Pons (tissue), 1 donor: Measurements from ENCODE around the gene SLC25A39.
"Not testable (repeated sequence)": the region's sequence is repeated elsewhere in the genome, so short reads cannot be mapped to it uniquely, and the experiment has no call there.

Source experiments
- DNase-seq: peaks from one replicate; pipeline ENCODE4 v3.0.0-alpha.2; 2016; ENCODE audit warnings: low spot score

The SLC25A39 gene

DNA sequence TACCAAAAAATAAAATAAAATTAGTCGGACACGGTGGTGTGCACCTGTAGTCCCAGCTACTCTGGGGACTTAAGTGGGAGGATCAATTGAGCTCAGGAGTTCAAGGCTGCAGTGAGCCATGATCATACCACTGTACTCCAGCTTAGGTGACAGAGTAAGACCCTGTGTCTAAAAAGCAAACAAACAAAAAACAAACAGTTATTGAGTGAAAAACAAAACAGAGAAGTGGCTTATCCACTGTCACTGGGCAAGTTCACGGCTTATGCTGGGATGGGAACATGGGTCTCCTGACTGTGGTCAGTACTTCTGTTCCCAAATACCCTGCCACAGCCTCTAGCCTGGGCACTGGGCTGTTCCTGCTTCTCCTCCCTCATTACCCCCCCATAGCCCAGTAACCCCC is 10.9 kb upstream of the SLC25A39 start:
- DNase-seq = no peak

DNA sequence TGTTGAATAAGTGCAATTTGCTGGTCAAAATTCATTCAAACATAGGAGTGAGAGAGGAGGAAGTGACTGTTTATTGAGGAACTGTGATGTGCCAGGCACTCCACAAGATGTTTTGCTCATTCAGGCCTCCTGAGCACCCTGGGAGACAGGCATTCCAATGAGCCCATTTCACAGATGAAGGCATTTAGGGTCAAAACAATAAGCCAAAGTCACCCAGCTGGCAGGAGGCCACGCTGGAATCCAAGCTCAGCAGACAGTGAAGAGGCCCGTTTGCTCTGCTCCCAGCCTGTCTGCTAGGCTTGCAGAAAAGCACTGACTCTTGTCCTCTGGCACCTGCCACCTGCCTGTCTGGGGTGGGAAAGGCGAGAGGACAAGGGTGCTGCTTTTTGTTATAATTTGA is 10.1 kb upstream of the SLC25A39 start:
- DNase-seq = no peak

DNA sequence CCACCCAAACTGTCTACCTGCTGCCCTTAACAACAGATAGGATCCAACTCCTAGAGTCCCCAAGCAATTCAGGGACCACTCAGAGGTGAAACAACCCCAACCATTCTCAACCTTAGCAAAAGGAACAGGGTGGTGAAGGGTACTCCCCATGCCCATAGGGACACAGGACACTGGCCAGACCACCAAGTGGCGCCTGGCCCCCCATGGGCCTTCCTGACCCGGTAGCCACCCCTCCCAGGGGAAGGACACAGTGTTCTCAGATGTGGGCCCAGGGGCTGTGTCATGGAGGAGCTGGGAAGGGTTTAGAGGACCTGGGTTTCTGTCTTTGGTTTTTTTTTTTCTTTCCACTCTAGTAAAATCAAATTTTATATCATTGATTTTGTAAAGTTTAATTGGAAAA is 9.7 kb upstream of the SLC25A39 start:
- DNase-seq = no peak

DNA sequence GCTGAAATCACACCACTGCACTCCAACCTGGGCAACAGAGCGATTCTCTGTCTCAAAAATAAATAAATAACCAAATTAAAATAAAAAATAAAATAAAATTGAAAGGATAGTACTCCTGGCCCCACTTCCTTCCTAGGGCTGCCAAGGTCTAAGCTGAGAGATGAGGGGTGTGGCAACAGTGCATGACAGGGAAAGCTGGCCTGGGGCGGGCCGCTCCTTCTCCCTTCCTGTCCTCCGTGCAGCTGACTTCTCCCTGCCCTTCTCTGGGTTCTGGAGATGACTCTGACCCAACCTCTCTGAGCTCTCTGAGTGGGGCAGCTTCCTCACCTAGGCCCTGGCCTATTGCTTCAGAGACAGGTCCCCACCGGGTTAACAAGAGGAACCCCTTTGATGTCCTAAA is 8.7 kb upstream of the SLC25A39 start:
- DNase-seq = no peak

DNA sequence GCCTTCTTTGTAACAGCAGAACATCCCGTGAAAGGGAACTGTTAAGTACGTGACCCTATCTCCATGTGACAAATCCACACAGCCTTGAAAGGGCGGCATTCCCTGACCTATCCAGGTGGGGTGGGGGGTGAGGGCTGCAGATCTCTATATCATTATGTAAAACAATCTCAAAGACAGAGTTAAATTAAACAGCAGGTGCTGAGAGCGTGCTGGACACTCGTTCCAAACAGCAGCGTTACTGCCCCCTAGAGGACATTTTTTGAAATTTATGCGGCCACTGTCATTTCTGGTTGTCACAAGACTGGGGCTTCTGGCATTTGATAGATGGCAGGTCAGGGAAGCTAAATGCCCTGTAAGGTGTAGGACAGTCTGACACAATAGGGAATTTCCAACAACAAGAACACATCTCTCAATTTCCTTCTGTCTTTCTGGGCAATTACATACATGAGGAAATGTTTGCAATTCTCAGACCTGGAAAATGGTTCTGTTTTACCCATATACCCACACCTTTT is 6.7 kb upstream of the SLC25A39 start:
- peak; percentile 88 for DNase-seq

DNA sequence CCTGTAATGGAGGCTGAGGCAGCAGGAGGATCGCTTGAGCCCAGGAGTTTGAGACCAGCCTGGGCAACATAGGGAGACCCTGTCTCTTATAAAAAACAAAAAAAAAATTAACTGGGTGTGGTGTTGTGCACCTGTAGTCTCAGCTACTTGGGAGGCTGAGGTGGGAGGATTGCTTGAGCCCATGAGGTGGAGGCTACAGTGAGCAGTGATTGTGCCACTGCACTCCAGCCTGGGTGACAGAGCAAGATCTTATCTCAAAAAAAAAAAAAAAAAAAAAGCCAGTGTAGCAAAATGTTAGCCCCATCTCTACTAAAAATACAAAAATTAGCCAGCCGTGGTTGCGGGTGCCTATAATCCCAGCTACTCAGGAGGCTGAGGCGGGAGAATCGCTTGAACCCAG is 5.6 kb upstream of the SLC25A39 start:
- DNase-seq = not testable (repeated sequence)

DNA sequence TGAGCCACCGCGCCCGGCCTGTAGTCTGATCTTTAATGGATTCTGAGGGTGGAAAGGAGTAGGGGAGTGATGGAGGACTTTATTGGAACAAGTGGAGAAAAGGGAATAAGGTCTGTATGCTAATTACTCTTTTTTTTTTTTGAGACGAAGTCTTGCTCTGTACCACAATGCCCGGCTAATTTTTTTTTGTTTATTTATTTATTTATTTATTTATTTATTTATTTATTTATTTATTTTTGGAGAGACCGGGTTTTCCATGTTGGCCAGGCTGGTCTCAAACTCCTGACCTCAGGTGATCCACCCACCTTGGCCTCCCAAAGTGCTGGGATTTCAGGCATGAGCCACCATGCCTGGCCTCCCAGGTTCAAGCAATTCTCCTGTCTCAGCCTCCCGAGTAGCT is 4.9 kb upstream of the SLC25A39 start:
- DNase-seq = not testable (repeated sequence)

DNA sequence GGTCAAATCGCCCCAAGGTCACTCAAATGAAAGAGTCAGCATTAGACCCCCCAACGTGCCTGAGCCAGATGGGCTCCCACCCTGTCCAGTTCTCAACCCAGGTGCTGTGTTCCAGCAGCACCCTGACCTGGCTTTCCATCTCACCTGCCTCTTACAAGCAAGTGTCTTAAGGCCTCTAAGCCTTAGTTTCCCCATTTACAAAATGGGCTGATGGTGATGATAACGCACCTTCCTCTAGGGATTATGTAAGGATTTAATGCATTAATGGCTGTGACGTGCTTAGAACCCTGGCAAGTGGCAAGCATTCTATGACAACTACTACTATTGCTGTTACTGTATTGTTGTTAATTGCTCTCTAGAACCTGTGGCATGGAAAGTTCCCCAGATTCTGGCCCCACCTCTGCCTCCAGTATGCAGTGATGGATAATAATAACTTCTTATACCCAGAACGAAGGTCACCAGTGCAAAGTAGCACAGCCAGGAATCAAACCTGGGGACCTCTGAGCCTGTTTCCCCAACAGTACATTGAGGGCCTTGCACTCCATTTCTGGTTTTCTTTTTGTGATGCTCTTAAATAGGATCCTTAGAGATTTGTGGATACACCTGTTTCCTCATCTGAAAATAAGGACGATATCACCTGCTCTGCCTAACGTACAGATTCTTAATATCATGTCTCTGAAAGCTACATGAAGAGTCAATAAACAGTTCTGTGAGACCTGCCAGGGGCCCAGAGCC is 3.3 kb upstream of the SLC25A39 start:
- DNase-seq = no peak

DNA sequence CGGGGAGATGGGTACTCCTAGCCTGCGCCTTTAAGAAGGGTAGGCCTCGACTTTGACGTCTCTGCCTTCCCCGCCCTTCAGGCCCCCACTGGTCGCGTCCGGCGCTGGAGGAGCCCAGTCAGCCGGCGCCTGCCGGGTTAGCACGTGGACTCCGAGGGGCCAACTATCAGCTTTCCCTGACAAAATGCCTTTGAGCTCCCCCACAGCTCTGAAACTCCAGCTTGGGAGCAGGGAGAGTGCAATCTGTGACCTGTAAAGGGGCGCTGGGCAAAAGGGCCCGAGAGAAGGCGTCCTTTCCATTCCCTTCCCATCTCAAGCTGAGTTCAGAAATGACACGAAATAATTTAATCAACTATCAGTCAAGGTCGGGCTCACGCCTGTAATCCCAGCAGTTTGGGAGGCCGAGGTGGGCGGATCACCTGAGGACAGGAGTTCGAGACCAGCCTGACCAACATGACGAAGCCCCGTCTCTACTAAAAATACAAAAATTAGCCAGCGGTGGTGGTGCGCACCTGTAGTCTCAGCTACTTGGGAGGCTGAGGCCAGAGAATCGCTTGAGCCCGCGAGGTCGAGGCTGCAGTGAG is 2.3 kb upstream of the SLC25A39 start:
- DNase-seq = peak; percentile 97

DNA sequence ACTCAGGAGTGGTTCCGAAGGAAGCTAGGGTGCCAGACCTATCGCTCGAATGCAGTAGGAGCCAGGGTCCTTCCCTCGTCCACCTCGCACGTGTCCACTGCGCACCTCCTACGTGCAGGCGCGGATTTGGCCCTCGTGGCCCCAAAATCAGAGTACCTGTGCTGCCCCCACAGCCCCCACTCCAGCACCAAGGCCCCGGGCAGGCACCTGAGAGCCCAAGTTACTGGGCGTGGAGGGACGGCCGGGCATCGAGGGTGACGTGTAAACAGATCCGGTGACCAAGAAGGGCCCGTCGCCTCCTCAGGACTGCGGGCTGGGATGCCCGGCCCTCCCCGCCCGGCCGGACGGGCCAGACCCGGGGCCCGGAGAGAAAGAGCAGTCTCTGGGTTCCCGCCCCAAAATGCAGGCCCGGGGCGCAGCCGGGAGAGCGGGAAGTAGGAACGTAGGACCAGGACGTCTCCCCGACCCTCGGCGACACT is 492 bp downstream of the SLC25A39 start:
- no peak for DNase-seq

DNA sequence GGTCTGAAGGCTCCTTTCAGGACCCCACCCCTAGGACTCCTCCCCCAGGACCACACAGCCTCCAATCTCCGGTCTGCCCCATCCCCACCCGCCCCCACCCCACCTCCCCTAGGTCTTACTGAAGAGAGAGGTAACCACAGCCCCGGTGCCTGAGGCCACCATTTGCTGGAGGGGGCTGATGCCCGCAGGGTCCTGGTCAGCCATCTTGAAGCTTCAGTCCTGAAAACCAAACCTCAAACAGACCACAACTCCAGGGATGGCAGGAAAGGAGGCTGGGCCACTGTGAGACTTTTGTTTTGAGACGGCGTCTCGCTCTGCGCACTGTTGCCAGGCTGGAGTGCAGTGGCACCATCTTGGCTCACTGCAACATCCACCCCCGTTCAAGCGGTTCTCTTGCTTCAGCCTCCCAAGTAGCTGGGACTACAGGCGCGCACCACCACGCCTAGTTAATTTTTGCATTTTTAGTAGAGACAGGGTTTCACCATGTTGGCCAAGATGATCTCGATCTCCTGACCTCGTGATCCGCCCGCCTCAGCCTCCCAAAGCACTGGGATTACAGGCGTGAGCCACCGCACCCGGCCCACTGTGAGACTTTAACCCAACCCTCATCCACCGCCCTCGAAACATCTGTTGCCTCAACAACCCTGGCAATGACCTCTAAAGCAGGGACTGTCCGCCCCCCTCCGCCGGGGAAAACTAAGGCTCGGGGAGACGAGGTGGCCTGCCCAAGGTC is 1.1 kb downstream of the SLC25A39 start:
- DNase-seq = no peak

DNA sequence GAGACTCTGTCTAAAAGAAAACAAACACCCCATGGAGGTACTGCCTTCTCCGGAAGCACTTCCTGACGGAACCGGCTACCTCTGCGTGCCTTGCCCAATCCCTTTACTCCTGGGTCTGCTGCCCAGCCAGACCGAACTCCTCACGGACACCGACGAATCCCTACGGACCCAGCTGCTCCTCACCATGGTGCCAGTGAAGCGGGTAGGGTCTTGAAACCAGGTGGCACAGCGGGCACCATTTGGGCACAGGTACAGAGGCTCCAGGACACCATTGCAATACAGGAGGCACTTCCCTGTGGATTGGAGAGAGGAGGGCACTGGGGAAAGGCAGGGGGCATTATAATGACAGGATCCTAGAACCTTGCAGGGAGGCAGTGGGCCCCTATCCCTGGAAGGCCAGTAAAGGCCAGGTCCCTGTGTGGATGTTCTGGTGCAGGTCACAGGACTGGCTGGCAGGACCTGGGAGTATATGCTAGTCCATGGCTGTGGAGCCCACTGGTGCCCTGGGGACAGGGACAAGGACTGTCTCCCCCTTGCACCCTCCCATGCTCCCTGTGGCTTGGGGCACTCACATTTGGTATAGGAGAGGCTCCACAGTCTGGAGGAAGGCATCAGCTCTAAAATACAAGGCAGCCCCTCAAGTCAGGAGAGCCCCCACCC is 2.3 kb downstream of the SLC25A39 start:
- DNase-seq = no peak

DNA sequence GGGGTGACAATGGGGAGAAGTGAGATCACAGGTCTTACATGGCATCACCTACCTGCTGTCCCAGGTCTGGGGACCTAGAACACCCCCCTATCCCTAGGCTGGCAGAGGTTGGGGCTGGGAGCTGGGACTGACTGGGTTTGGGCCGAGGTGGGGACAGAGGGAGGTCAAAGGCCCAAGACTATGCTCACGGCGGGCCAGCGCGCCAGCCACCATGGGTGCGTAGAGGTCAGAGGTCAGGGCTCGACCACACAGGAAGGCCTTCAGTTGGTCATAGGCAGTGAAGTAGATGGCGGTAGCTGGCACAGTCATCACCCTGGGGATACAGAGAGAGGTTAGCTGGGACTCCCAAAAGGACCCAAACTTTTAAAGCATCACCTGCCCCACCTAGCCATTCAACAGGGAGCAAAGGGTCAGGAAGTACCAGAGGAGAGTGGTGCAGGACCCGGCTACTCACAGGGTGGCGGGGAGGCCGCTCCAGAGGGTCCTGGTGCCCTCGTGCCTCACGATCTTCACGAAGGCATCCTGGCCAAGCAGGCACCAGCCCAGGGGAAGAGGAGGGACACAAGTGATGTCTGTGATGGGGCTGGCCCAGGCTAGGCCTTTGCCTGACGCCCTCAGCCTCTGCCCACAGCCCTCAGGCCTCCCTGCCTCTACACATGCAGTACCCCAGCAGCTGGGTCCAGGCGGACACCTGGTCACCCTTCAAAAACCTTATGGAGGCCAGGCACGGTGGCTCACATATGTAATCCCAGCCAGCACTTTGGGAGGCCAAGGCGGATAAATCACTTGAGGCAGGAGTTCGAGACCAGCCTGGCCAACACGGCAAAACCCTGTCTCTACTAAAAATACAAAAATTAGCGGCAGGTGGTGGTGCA is 3.1 kb downstream of the SLC25A39 start:
- no peak for DNase-seq

DNA sequence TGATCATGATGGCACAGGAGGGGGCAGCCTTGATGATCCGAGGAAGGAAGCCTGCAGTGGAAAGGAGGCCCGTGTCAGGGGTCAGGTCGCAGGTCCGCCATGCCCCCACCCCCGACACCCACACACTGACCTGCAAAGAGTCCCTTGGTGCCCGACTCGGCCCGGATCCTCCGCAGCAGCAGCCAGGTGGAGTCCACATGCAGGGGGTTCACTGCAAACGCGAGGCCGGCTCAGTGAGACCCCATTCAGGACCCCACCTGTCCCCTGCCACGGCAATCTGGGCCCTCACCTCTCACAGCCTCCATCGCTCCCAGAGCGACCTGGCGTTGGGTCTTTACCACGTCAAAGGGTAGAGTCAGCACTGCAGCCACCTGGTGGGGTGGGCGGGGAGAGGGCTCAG is 4.6 kb downstream of the SLC25A39 start:
- DNase-seq = no peak

DNA sequence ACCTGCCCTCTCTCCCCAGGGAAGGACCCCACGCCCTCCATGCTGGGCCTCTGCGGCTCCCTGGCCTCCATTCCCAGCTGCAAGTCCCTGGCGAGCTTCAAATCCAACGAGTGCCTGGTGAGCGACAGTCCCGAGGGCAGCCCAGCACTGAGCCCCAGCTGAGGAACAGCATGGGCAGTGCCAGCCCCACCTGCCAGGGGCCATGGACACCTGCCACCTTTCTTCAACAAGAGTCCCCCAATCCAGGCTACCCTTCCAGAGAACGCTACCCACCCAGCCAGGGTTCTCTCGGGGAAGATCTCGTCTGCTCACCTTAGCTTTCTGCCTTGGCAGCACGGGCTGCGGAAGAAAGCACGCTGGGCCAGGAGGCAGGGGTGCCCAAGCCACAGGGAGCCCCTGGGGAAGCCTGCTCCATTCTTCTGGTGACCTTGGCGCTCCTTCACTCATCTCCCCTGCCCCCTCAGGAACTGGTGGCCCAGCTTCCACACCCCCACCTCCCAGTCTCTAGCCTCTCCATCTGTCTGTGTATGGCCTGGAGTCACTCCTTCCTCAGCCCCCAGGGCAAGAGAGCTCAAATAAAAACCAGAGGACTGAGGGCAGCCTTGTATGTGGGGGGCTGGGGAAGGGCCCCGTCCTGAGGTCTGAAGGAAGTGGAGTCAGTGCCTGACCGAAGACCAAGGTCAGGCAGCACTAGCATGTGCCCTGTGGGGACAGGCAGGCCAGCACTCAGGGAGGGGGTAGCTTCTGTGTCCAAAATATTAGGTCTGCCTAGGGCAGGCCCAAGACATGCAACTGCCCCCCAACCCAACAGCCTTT is 6.3 kb downstream of the SLC25A39 start:
- DNase-seq = no peak

DNA sequence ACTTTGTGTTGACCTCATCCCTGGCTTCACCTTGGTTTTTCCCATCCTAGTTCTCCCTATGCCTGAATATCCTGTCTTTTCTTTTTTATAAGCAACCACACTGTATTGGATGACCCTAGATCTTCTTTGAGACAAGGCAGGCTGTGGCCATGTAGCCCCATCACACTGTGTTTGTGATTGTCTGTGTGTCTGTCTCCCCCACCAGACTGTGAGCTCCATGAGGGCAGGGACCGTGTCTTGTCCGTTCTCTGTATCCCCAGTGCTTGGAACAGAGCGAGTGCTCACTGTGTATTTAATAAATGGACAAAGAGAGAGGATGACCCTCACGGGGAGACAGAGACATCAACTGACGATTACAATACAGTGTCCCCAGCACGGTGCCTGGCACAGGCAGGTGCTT is 7.1 kb downstream of the SLC25A39 start:
- DNase-seq = no peak

DNA sequence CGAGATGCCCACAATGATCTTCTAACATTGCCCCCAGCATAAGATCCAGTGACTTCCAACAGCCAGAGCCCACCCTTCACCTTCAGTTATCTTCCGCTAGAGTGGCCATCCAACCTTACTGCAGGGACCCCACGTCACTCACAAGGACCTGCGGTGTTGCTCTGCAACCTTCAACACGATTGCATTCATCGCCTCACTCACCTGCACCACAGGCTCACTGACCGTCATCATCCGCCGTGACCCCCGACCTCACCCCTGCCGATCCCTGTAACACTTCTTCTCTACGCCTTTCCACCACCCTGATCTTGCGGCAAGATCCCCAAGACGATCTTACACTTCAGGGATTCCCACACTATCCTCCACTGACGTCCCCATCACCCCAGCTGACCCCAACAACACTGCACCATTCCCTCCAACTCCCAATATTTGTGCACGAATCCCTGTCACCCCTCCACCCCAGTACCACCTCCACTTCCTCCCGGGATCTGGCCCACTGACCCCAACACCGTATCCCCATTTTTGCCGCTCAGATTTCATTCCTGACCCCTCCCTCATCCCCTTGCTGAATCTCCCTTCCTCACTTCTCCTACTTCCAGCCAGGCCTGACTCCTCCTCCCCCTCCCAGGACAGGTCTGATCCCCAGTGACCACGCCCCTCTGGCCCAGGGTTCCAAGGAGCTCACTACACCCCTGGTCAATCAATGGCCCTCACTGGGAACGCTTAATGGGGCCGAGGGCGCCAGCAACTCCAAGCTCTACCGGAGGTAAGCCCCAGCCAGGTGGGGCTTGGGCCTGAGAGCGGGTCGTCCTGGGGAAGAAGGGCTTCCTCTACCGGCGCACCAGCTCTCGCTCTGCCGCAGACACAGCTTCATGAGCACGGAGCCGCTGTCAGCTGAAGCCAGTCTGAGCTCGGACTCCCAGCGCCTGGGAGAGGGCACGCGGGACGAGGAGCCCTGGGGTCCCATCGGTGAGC is 8.6 kb downstream of the SLC25A39 start:
- DNase-seq = no peak

DNA sequence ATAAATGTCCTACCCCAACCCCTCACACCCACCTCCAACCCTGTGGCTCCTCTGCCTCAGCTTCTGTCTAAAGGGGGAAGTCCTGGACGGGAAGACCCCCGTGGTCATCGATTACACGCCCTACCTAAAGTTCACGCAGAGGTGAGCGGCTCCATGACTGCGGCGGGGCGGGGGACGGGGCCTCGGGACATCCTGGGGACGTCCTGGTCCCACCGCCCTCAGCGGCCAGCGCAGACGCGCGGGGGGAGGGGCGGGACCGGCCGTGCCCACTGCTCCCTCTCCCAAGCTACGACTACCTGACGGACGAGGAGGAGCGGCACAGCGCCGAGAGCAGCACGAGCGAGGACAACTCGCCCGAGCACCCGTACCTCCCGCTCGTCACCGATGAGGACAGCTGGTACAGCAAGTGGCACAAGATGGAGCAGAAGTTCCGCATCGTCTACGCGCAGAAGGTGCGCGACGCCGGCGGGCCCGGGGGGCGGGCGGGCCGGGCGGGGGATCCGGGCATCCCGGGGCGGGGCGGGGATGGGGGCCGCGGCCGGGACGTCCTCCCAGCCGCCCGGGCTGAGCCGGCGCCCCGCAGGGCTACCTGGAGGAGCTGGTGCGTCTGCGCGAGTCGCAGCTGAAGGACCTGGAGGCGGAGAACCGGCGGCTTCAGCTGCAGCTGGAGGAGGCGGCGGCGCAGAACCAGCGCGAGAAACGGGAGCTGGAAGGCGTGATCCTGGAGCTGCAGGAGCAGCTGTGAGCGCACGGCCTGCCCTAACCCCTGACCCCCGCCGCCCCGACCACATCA is 9.6 kb downstream of the SLC25A39 start:
- no peak for DNase-seq

DNA sequence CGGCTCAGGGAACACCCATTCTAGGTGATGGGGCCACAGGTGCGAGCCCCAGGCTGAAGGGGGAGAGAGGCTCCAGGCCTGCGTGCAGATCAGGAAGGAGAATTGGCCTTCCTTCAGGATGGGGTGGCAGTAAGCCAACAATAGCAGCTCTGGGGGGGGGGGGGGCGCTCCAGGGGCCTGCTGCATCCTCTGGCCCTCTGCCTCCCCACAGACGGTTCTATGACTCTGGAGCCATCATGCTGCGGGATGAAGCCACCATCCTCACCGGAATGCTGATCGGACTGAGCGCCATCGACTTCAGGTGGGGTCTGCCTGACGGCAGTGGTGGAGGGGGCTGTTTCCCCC is 10.1 kb downstream of the SLC25A39 start:
- DNase-seq = no peak
